Heart left ventricle (tissue), 16 donors: Measurements from ENCODE around the gene ATRNL1. TPM values are rescaled to one million over a fixed set of nuclear protein-coding genes. Genes with fewer than 3 reads are reported as not detected.

ENCODE experiments used
- ATAC-seq, 4 donors: fragments of 200-7000 bp; cut with Tn5 transposase; one replicate each; pipeline ENCODE4 v1.9.1; 2020 to 2022; ENCODE audit warnings: moderate library complexity in 4 of 4, mild to moderate bottlenecking in 3 of 4, moderate number of reproducible peaks in 1 of 4
- DNase-seq, 5 donors: peaks; one replicate each; pipeline ENCODE4 v3.0.0-alpha.2; 2020
- H3K27ac ChIP-seq, 12 donors: fragments of 200-600 bp; sonication (generic) in 4 of 12; one replicate each; pipeline versions ENCODE4 v1.5.0 to v1.8.0; 2016 to 2022; ENCODE audit warnings: mild to moderate bottlenecking in 2 of 12
- H3K27me3 ChIP-seq, 9 donors: fragments of 200-600 bp; sonication (generic) in 2 of 9; one replicate each; pipeline versions ENCODE4 v1.5.1 to v1.8.0; 2016 to 2022; ENCODE audit warnings: mild to moderate bottlenecking in 3 of 9
- H3K36me3 ChIP-seq, 9 donors: fragments of 200-600 bp; sonication (generic) in 2 of 9; one replicate each; pipeline versions ENCODE4 v1.5.0 to v1.8.0; 2018 to 2022; ENCODE audit warnings: mild to moderate bottlenecking in 2 of 9
- H3K4me1 ChIP-seq, 12 donors: fragments of 200-600 bp; sonication (generic) in 4 of 12; one replicate each; pipeline versions ENCODE4 v1.5.0 to v1.8.0; 2016 to 2022; ENCODE audit warnings: mild to moderate bottlenecking in 3 of 12
- H3K4me3 ChIP-seq, 12 donors: fragments of 200-600 bp; sonication (generic) in 4 of 12; one replicate each; pipeline versions ENCODE4 v1.5.0 to v1.8.0; 2017 to 2022; ENCODE audit warnings: mild to moderate bottlenecking in 9 of 12, moderate library complexity in 4 of 12
- H3K9me3 ChIP-seq, 12 donors: fragments of 200-600 bp; sonication (generic) in 4 of 12; one replicate each; pipeline versions ENCODE4 v1.5.0 to v1.8.0; 2016 to 2022; ENCODE audit warnings: mild to moderate bottlenecking in 1 of 12
- POLR2A ChIP-seq, 2 donors: fragments of 450-650 bp; IDR thresholded peaks; one replicate each; pipeline ENCODE4 v1.6.1; 2017; ENCODE audit warnings: antibody characterized with exemption in 2 of 2, mild to moderate bottlenecking in 2 of 2, moderate library complexity in 2 of 2
- WGBS, 4 donors: extraction: QIAGEN DNeasy Blood & Tissue Kit in 2 of 4; methylation state at CpG; one replicate each; pipeline versions ENCODE4 v1.1.5 to v1.1.7; 2013 to 2018; 5-methylcytosine and 5-hydroxymethylcytosine counted together
- intact Hi-C, 10 donors: fragments of 100-400 bp; cut with DNase I; formaldehyde crosslinking; loops; one replicate each; pipeline versions ENCODE4 v1.11.1 to v1.14.2; 2022
- polyA plus RNA-seq, 2 donors: library from polyadenylated mRNA; stranded (reverse); fragments of 200-250 nt; gene quantifications; one replicate each; pipeline ENCODE4 v1.2.3, GENCODE V29; 2013
- total RNA-seq, 9 donors: library from RNA; depleted of rRNA in 2 of 9; stranded (reverse); fragments of >200 nt in 2 of 9; fragmentation: NEBNext Ultra II Directional in 3 of 9; extraction: Animal tissue kit (Norgen Biotek cat#: 25700) in 3 of 9; gene quantifications; one replicate each; pipeline versions ENCODE4 v1.1.0 to v1.2.4, GENCODE V29; 2016 to 2023
- TF ChIP-seq, protein P1 (sequence below), 12 donors: fragments of 200-600 bp; sonication (generic) in 4 of 12; IDR thresholded peaks; one replicate each; pipeline versions ENCODE4 v1.5.0 to v1.8.0; 2018 to 2022; ENCODE audit warnings: antibody characterized with exemption in 12 of 12, mild to moderate bottlenecking in 5 of 12
- donor health status: ischemic (EF 13 %, LVEDD 7.1; RV severe dilation, severe dysfunction).
- donor health status: healthy with polysubstance abuse.
- donor health status: DM: no; HTN: yes; CAD: no.
- donor health status: DM: no; HTN: no; CAD: no.
- donor health status: ischemic (EF 25% LVEDD 6.9; RV normal size, moderate dysfunction).
- donor health status: ischemic (EF 25% LVEDD 5.7; RV mildly dilated, moderate dysfunction).
- donor health status: healthy.
- donor health status: DM: yes; HTN: yes; CAD: no.
- donor health status: ischemic (EF 35%, LVEDD 5.7; RV mildly dilated, moderate dysfunction).
- donor health status: nonischemic (EF 11% LVEDD 7.7; RV severe dilation, severe dysfunction).
- donor health status: DM: yes; HTN: yes; CAD: no.
- donor health status: PGD.
- donor health status: ischemic (EF 29% LVEDD 5.4; RV normal size, mild dysfunction).
- donor health status: nonischemic (EF 23%, LVEDD 6.1; RV moderate dilation, normal function).

The ATRNL1 gene
- total and polyA plus RNA-seq, 11 donors = 0.13 to 28.5 (median 3.0) TPM

DNA sequence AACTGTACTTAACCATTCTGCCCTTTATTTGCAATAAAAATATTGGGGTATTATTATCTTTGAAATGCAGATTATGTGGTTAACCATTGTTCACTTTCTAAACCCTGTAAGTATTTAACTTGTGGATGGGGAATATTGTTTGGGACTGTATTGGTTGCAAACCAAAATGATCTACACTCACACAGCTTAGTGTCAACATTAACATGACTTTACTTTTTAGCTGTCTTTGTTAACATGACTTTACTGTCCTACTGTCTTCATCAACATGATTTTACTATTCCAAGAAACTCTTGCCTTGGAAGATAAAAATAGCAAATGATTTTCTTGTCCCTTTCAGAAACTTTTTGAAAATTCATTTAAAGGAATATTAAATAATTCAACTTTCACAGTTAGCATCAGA lies 708.3 kb downstream of the ATRNL1 start:
- H3K4me1 ChIP-seq = no peaks in the 10 kb centered on the region
- no peak overlapping the region for H3K27ac ChIP-seq
- intact Hi-C loops = loop anchor here in 3 of 10 donors (5.0 to 10.0 kb wide), 3 partner anchors 483 to 583 kb away; no protein-coding TSS in a partner anchor
- ATAC-seq (no peak), DNase-seq (no peak)
- H3K36me3 ChIP-seq = no peaks in the 10 kb centered on the region
- H3K27me3 ChIP-seq = no peaks in the 10 kb centered on the region
- TF ChIP-seq, protein P1, sequence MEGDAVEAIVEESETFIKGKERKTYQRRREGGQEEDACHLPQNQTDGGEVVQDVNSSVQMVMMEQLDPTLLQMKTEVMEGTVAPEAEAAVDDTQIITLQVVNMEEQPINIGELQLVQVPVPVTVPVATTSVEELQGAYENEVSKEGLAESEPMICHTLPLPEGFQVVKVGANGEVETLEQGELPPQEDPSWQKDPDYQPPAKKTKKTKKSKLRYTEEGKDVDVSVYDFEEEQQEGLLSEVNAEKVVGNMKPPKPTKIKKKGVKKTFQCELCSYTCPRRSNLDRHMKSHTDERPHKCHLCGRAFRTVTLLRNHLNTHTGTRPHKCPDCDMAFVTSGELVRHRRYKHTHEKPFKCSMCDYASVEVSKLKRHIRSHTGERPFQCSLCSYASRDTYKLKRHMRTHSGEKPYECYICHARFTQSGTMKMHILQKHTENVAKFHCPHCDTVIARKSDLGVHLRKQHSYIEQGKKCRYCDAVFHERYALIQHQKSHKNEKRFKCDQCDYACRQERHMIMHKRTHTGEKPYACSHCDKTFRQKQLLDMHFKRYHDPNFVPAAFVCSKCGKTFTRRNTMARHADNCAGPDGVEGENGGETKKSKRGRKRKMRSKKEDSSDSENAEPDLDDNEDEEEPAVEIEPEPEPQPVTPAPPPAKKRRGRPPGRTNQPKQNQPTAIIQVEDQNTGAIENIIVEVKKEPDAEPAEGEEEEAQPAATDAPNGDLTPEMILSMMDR (IDR thresholded peaks at IDR 0.05) = no peak
- TF ChIP-seq POLR2A (IDR thresholded peaks at IDR 0.05) = no peak
- no peak overlapping the region for H3K4me3 ChIP-seq
- no peaks in the 10 kb centered on the region for H3K9me3 ChIP-seq

DNA sequence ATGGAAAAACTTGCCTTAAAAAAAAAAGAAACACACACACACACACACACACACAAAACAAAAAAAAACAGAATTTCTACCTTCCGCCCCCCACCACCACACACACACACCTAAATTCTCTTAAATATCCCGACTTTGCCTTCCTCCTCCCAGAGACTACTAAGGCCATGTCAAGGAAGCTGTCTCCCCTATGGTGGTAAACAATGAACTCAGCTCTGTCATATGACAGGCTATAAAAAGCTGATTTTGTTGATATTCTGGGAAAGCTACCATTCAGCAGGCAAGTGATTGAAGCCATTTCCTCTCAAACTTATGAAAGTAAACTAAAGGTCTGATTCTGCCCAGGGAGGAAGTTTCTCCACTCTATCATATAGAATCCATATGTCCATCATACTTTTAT lies 708.8 kb downstream of the ATRNL1 start:
- 64 to 74% (median 66%) methylated on average over 2 of the region's 2 CpGs for WGBS, 4 donors
- H3K27ac ChIP-seq = no peak overlapping the region
- H3K4me3 ChIP-seq = no peak overlapping the region
- no peak for TF ChIP-seq POLR2A (IDR thresholded peaks at IDR 0.05)
- TF ChIP-seq, protein P1 (IDR thresholded peaks at IDR 0.05) = no peak
- no peaks in the 10 kb centered on the region for H3K4me1 ChIP-seq
- H3K27me3 ChIP-seq = no peaks in the 10 kb centered on the region
- H3K9me3 ChIP-seq = no peaks in the 10 kb centered on the region
- no peak for DNase-seq
- intact Hi-C loops = loop anchor here in 3 of 10 donors (5.0 to 10.0 kb wide), 3 partner anchors 483 to 583 kb away; no protein-coding TSS in a partner anchor
- no peak for ATAC-seq
- H3K36me3 ChIP-seq = no peaks in the 10 kb centered on the region

DNA sequence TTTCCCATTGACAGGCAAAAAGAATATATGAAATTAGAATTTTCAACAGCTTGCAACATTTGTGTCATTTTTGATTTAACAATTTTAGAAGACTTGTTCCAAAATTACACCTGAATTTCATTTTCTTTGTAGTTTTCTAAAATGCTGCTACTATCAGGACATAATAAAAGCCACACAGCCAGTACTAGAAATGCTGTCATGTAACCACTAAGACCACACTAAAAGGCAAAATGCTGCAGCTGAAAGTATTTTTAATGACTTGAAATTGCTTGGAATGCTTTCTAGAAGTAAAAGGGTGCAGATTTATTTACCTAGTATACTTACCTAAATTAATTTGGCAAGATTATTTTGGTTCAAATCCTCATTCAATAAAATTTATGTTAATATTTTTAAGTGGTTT lies 709.7 kb downstream of the ATRNL1 start:
- Histone ChIP-seq H3K9me3 (no peaks in the 10 kb centered on the region), H3K4me3 (no peak overlapping the region), H3K27me3 (no peaks in the 10 kb centered on the region), H3K27ac (no peak overlapping the region), H3K36me3 (no peaks in the 10 kb centered on the region), H3K4me1 (no peaks in the 10 kb centered on the region)
- intact Hi-C loops = loop anchor here in 3 of 10 donors (5.0 to 10.0 kb wide), 3 partner anchors 482 to 582 kb away; no protein-coding TSS in a partner anchor
- DNase-seq = no peak
- TF ChIP-seq, protein P1 (IDR thresholded peaks at IDR 0.05) = no peak
- TF ChIP-seq POLR2A (IDR thresholded peaks at IDR 0.05) = no peak
- no peak for ATAC-seq

DNA sequence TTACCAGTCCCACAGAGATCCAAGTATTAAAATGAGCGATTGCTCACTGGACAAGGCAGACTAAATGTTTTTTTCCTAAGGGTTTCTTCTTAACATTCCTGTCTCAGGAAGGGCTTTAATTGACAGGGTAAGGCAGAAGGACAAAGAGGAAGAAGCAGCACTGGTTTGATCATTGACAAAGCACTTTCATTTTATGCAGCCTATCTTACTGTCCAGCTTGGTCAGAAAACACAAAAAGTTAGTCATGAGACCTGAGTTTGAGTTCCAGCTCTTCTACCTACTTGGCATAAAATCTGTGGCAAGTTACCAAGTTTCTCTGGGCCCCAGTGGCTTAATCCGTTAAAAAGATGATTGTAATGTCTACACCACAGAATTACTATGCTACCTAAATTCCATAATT lies 721.4 kb downstream of the ATRNL1 start:
- DNase-seq = no peak
- no peak for TF ChIP-seq POLR2A (IDR thresholded peaks at IDR 0.05)
- TF ChIP-seq, protein P1 (IDR thresholded peaks at IDR 0.05) = no peak
- no peak overlapping the region for H3K27ac ChIP-seq
- no peak overlapping the region for H3K4me3 ChIP-seq
- H3K27me3 ChIP-seq = no peaks in the 10 kb centered on the region
- no peaks in the 10 kb centered on the region for H3K36me3 ChIP-seq
- intact Hi-C loops = no loop called here
- no peak for ATAC-seq
- WGBS, 4 donors = 32 to 53% (median 36%) methylated on average over 2 of the region's 2 CpGs
- peaks cover 0 to 14% (median 0%) of the 10 kb centered on the region in 12 donors for H3K9me3 ChIP-seq
- H3K4me1 ChIP-seq = no peaks in the 10 kb centered on the region
